Muscle layer of colon (tissue), 2 donors: Measurements from ENCODE around the gene OSBPL3.

Source experiments
- H3K27ac ChIP-seq: one replicate; pipeline ENCODE4 v1.7.0; 2013; ENCODE audit warnings: low read depth, mild to moderate bottlenecking, low read length, moderate library complexity
- H3K27me3 ChIP-seq, 2 donors: one replicate each; pipeline ENCODE4 v1.7.0; 2013; ENCODE audit warnings: low read length in 2 of 2, mild to moderate bottlenecking in 2 of 2; ENCODE audit not compliant: insufficient read depth in 2 of 2, control insufficient read depth in 1 of 2
- H3K36me3 ChIP-seq: one replicate; pipeline ENCODE4 v1.7.0; 2013; ENCODE audit warnings: mild to moderate bottlenecking, low read length; ENCODE audit not compliant: insufficient read depth
- H3K4me1 ChIP-seq: one replicate; pipeline ENCODE4 v1.7.0; 2013; ENCODE audit warnings: mild to moderate bottlenecking, low read length; ENCODE audit not compliant: insufficient read depth
- H3K4me3 ChIP-seq, 2 donors: one replicate each; pipeline ENCODE4 v1.7.0; 2013; ENCODE audit warnings: low read length in 2 of 2, low read depth in 1 of 2, mild to moderate bottlenecking in 1 of 2, moderate library complexity in 1 of 2
- H3K9ac ChIP-seq: one replicate; pipeline ENCODE4 v1.7.0; 2013; ENCODE audit warnings: low read length
- H3K9me3 ChIP-seq: one replicate; pipeline ENCODE4 v1.7.0; 2013; ENCODE audit warnings: mild to moderate bottlenecking, low read length
- donor health status: abdominal sarcoma.
- donor health status: Adenocarcinoma of cecum.

The OSBPL3 gene

DNA sequence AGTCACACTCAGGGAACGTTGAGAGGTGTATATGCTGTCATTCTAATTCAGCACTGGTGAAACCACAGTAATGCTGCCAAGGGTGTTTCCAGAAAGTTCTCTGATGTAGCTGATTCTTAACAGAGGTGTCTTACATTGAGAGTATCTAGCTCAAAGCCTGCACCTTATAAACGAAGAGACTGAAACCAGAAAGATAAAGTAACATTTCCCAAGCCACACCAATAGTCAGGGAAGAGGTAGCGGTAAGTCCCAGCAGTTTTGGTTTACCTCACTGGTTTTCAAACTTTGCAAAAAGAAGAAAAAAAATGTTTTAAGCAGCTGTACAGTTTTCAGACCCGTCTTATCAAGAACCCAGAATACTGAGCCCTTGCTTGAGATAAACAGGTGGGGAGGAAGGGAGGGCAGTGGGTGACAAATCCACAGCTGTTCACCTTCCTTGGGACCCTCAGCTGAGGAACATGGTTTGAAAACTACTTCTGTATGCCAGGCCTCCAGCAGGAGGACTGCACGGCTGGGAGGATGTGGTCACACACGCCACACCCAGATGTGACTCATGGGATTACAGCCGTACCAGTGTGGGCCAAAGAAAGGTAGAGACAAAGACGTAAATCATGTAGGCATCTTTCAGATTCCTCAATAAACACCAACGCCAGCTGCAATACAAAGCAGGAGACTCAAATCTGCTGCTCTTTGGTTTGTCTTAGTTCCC is 158.8 kb downstream of the OSBPL3 start:
- Histone ChIP-seq H3K4me3 (no peak overlapping the region), H3K27ac (no peak overlapping the region), H3K9ac (no peak overlapping the region), H3K4me1 (peaks cover 7% of the 10 kb centered on the region), H3K9me3 (no peaks in the 10 kb centered on the region), H3K27me3 (no peaks in the 10 kb centered on the region), H3K36me3 (no peaks in the 10 kb centered on the region)

DNA sequence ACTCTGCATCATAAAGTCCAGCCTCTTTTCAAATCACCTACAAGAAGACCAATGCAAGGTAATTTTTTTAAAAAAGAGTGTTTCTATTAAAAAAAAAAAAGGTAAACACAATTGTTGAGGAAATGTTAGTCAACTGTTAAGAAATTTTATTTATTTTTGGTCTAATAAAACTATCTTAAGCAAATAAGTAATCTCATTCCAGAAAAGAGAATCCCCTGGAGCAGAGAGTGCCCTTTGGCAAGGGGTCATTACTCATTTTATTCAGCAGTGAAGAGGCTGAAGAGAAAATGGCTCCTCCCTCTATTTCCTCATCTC is 159.3 kb downstream of the OSBPL3 start:
- Histone ChIP-seq H3K36me3 (no peaks in the 10 kb centered on the region), H3K4me3 (no peak overlapping the region), H3K27me3 (no peaks in the 10 kb centered on the region), H3K27ac (no peak overlapping the region), H3K4me1 (peaks cover 7% of the 10 kb centered on the region), H3K9me3 (no peaks in the 10 kb centered on the region), H3K9ac (no peak overlapping the region)

DNA sequence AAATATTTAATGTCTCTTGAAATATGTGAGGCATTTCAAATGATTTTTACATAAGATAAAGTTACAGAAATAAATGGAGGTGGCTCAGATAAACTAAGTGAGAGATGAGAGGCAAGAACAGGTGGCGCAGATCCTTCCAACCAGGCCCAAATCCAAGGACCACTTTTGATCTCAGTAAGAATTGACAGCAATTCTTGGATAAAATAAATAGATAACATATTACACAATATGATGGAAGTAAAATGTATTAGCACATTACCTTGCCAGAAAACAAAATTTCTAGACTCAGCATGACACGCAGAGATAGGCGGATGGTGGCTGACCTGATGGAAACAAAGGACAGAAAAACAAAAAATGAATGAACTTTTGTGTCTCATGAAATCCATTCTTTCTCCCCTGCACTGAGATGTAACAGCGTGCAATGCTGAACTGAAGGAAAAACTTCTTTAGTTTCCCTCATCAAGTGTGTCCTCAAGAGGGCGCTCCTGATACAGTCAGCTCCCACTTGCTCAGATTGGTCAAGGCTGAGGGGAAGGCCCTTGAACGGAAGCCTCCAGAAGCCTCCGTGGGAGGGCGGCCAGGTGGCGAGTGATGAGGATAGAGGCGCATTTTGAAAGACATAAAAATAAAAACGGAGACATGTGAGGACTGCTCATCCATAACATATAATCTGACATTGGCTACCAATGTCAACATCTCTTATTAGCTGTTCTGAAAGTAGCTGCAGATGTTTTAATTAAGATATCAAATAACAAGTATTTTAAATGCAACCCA is 159.9 kb downstream of the OSBPL3 start:
- Histone ChIP-seq H3K36me3 (no peaks in the 10 kb centered on the region), H3K9me3 (no peaks in the 10 kb centered on the region), H3K27me3 (no peaks in the 10 kb centered on the region), H3K27ac (no peak overlapping the region), H3K4me1 (peaks cover 7% of the 10 kb centered on the region), H3K9ac (no peak overlapping the region), H3K4me3 (no peak overlapping the region)

DNA sequence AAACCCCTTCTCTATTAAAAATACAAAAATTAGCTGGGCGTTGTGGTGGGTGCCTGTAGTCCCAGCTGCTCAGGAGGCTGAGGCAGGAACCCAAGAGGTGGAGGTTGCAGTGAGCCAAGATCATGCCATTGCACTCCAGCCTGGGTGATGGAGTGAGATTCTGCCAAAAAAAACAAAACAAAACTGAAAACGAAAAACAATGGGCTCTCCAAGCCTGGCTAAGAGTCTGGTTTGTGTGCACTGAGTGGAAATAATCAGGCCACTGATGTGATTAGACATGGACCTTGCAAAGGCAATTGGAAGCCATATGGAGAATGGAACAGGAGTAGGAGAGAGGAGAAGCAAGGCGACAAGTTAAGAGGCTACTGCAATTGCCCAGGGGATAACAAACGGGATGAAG is 162.6 kb downstream of the OSBPL3 start:
- Histone ChIP-seq H3K4me3 (no peak overlapping the region), H3K27me3 (no peaks in the 10 kb centered on the region), H3K9ac (no peak overlapping the region), H3K27ac (no peak overlapping the region), H3K9me3 (no peaks in the 10 kb centered on the region), H3K36me3 (no peaks in the 10 kb centered on the region), H3K4me1 (peaks cover 7% of the 10 kb centered on the region)

DNA sequence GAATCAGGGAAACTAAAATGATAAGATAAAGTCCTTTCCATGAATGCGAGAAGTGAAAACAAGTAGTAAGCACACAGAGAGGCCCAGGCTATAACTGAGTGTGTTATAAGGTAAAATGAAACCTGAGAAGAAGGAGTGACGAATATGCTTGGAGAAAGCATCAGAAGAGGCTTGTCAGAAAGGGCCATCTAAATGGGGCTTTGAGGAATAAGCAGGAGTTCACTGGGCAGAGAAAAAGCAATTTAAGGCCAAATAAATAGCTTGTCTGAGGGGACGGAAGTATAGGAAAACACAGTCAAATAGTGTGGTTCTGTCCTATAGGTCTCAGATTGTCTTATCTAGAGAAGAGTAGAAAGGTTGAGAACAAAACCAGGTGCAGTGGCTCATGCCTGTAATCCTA is 163.1 kb downstream of the OSBPL3 start:
- Histone ChIP-seq H3K9me3 (no peaks in the 10 kb centered on the region), H3K36me3 (no peaks in the 10 kb centered on the region), H3K27ac (no peak overlapping the region), H3K9ac (no peak overlapping the region), H3K27me3 (no peaks in the 10 kb centered on the region), H3K4me3 (no peak overlapping the region), H3K4me1 (peaks cover 7% of the 10 kb centered on the region)

DNA sequence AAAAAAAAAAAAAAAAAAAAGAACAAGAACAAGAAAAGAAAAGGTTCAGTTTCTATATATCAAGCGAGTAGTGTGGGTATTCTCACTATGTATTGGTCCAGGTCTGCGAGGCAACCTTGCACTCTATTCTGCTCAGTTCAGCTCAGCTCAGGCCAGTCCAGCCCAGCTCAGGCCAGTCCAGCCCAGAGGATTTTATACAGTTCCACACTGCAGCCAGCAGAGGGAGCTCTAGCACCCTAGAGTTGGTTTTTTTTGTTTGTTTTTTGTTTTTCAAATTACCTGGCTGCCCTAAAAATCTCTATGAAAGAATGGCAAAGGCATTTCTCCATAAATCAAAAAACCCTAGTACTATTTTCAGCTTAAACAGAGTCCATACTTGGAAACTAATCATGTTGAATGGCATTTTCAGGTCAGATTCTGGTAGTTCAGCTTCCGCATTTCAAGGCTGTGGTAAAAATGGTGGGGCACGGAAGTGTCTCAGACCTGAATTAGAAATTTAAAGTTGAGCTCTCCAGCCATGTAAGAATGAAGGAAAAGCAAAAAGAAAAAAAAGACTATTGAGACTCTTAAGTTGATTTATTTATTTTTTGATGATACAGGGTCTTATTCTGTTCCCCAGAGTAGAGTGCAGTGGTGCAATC is 167.6 kb downstream of the OSBPL3 start:
- Histone ChIP-seq H3K27me3 (no peaks in the 10 kb centered on the region), H3K27ac (no peak overlapping the region), H3K4me3 (no peak overlapping the region), H3K9me3 (no peaks in the 10 kb centered on the region), H3K9ac (no peak overlapping the region), H3K4me1 (no peaks in the 10 kb centered on the region), H3K36me3 (no peaks in the 10 kb centered on the region)

DNA sequence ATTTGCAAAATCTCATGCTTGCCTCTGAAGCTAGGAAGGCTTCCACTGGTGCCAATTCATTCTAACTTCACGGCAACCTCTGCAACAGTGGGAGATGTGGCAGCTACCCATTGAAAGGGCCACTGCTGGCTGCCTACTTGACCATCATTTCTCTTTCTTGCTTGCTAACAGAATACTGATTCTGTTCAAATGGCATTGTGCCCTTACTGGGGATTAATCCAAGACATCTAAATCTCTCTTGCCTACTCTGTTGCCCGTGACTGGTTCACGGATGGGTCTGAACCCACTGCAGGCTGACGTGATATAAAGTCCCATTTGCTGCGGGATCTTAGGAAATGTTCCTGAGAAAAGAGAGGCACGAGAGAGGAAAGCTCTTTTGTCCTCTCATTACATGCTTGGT is 171.5 kb downstream of the OSBPL3 start:
- H3K27me3 ChIP-seq: no peaks in the 10 kb centered on the region
- H3K9me3 ChIP-seq: no peaks in the 10 kb centered on the region
- no peaks in the 10 kb centered on the region for H3K36me3 ChIP-seq
- no peak overlapping the region for H3K9ac ChIP-seq
- H3K27ac ChIP-seq: no peak overlapping the region
- no peak overlapping the region for H3K4me3 ChIP-seq
- H3K4me1 ChIP-seq: no peaks in the 10 kb centered on the region

DNA sequence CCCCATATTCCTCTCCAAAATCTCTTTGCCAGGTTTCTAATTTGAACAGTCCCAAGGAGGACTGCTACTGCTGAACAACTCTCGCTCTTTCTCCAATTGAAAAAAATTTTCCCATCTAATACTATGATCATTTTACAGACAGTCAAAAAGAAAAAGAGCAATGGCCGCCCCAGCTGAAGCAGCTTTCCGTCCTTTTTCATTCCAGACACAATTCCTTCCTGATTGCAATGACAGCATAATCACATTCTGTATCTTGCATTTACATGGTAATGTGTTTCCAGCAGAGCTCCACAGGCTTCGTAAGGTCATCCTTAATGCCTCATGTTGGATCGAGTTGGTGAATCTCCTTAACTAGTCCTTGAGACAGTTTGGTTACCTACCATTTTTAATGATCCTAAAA is 177.7 kb downstream of the OSBPL3 start:
- no peak overlapping the region for H3K4me3 ChIP-seq
- H3K9ac ChIP-seq: no peak overlapping the region
- H3K27ac ChIP-seq: no peak overlapping the region
- H3K27me3 ChIP-seq: no peaks in the 10 kb centered on the region
- H3K4me1 ChIP-seq: no peaks in the 10 kb centered on the region
- no peaks in the 10 kb centered on the region for H3K9me3 ChIP-seq
- no peaks in the 10 kb centered on the region for H3K36me3 ChIP-seq

DNA sequence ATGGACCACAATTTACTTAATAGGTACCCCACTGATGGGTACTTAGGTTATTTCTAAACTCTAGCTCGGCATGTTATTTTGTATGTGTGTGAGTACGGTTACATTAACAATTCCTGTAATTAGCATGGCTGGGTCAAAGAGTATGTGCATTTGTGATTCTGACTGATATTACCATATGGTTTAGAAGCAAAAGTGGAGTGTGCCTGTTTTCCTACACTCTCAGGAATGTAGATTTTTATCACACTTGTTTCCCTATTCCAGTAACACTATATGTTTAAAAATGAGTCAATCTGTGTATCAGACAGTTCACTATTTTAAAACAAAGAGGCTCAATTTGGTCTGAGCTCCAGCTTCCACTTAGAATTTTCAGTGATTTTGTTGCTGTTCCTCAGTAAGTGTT is 178.1 kb downstream of the OSBPL3 start:
- Histone ChIP-seq H3K27ac (no peak overlapping the region), H3K9ac (no peak overlapping the region), H3K4me3 (no peak overlapping the region), H3K36me3 (no peaks in the 10 kb centered on the region), H3K4me1 (no peaks in the 10 kb centered on the region), H3K9me3 (no peaks in the 10 kb centered on the region), H3K27me3 (no peaks in the 10 kb centered on the region)

DNA sequence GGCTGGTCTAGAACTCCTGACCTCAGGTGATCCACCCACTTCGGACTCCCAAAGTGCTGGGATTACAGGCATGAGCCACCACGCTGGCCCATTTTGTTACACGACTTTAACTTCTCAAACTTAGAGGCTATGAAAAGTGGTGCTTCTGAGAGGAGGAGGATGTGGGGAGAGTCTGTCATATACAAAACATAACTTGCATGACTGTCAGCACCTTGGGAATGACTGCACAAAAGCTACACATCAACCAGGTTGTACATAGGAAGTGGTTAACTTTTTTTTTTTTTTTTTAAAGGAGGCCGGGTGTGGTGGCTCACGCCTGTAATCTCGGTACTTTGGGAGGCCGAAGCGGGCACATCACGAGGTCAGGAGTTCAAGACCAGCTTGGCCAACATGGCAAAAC is 179.3 kb downstream of the OSBPL3 start:
- H3K4me3 ChIP-seq: no peak overlapping the region
- H3K4me1 ChIP-seq: no peaks in the 10 kb centered on the region
- H3K36me3 ChIP-seq: no peaks in the 10 kb centered on the region
- no peak overlapping the region for H3K9ac ChIP-seq
- no peak overlapping the region for H3K27ac ChIP-seq
- H3K9me3 ChIP-seq: no peaks in the 10 kb centered on the region
- H3K27me3 ChIP-seq: no peaks in the 10 kb centered on the region

DNA sequence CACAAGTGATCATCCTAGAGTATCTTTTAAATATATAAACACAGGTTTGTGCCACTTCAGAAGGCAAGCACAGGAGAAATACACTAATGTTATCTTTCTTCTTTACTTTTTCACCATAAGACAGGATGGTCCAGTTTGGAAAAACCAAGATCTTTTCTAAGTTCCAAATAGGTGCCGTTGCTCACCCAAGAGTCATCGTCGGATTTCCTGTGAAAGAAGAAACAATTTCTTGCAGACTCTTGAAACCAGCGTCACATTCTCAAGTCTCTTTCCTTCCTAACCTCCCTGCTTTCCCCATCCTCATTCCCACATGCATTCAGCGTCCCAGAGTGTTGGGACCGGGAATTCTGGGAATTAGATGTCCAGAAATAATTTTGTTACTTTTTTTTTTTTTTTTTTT is 179.9 kb downstream of the OSBPL3 start:
- Histone ChIP-seq H3K4me1 (no peaks in the 10 kb centered on the region), H3K9me3 (no peaks in the 10 kb centered on the region), H3K36me3 (no peaks in the 10 kb centered on the region), H3K27ac (no peak overlapping the region), H3K27me3 (no peaks in the 10 kb centered on the region), H3K9ac (no peak overlapping the region), H3K4me3 (no peak overlapping the region)
